ENCODE results near the gene SNUPN. TPM values are rescaled to one million over a fixed set of nuclear protein-coding genes. Genes with fewer than 3 reads are reported as not detected.

SNUPN gene
- total RNA-seq (19.6 and 23.5 TPM in 2 replicates), polyA plus RNA-seq (10.5 and 10.8 TPM in 2 replicates), polyA minus RNA-seq (8.7 and 12.1 TPM in 2 replicates)
- total RNA-seq (2013): 21.4 TPM

GRCh38 chr15:75625542-75626347 is at the start of gene SNUPN:
TSS of gene SNUPN (minus strand) at chr15:75625725. CDS start at chr15:75621051, 4,674 bp downstream.
- no peaks in the 10 kb centered on the region for H3K79me2 ChIP-seq (ENCODE audit: control insufficient read depth, insufficient read depth, low read length)
- H3K4me3 ChIP-seq (ENCODE audit: control extremely low read depth in 1 of 5, extremely low read depth in 1 of 5, insufficient read depth in 1 of 5, low read depth in 2 of 5, low read length in 4 of 5): peak within 1 kb of the TSS; percentile 72 to 97 (median 93)
- no peaks in the 10 kb centered on the region for H3K27me3 ChIP-seq (replicated peaks in 1 of 4; ENCODE audit: control extremely low read depth in 1 of 4, control insufficient read depth in 3 of 4, insufficient read depth in 4 of 4, low read length in 3 of 4)
- 0% methylated on average over 43 of the region's 47 CpGs for WGBS (ENCODE audit: insufficient coverage)
- H3K27ac Mint-ChIP-seq: peak within 1 kb of the TSS; percentile 95
- CTCF ChIA-PET: interaction anchor here (0.7 to 2.4 kb wide), 10 partner anchors 9 to 688 kb away, joined by 3 to 16 read pairs (median 4); partner anchors contain the start of genes COX5A, IMP3, MAN2C1 and PTPN9
- DNase-seq: peak; percentile 96
- H3K4me3 Mint-ChIP-seq: peak within 1 kb of the TSS; percentile 91
- H3K36me3 ChIP-seq (replicated peaks in 1 of 2; ENCODE audit: control extremely low read depth in 1 of 2, control insufficient read depth in 1 of 2, extremely low read depth in 1 of 2, insufficient read depth in 2 of 2, low read length in 1 of 2): peaks cover 0 to 1% of the 10 kb centered on the region in 2 experiments
- H4K20me1 ChIP-seq (ENCODE audit: control insufficient read depth, insufficient read depth, low read length, poor library complexity, severe bottlenecking): no peaks in the 10 kb centered on the region
- H3K9me3 Mint-ChIP-seq (ENCODE audit: insufficient read depth): no peaks in the 10 kb centered on the region
- H3K4me1 Mint-ChIP-seq: peaks cover 13% of the 10 kb centered on the region
- peak within 1 kb of the TSS; percentile 87 for H3K9ac ChIP-seq (ENCODE audit: low read length)
- no peaks in the 10 kb centered on the region for H3K27me3 Mint-ChIP-seq
- POLR2A ChIA-PET: interaction anchor here (0.6 to 2.5 kb wide), 6 partner anchors 14 to 437 kb away, joined by 4 to 38 read pairs (median 6); partner anchors contain the start of genes IMP3, NEIL1, PTPN9 and SIN3A
- H3K4me1 ChIP-seq (ENCODE audit: control insufficient read depth in 2 of 2, insufficient read depth in 2 of 2, low read length in 2 of 2): peaks cover 7 to 12% of the 10 kb centered on the region in 2 donors
- TF ChIP-seq CTCF (IDR thresholded peaks at IDR 0.05) (no peak), EZH2 (IDR thresholded peaks at IDR 0.05; ENCODE audit: borderline replicate concordance, insufficient read depth, low read depth, low read length, poor library complexity, severe bottlenecking) (no peak)
- ATAC-seq (ENCODE audit: low read depth): peak; percentile 91
- H3K4me2 ChIP-seq (replicated peaks; ENCODE audit: low read depth, low read length, poor library complexity, severe bottlenecking): peak within 1 kb of the TSS; percentile 89
- H2AFZ ChIP-seq (ENCODE audit: insufficient read depth, low read depth, low read length, poor library complexity, severe bottlenecking): peak within 1 kb of the TSS; percentile 97
- no peaks in the 10 kb centered on the region for H3K9me3 ChIP-seq (ENCODE audit: control extremely low read depth in 1 of 3, control insufficient read depth in 2 of 3, insufficient read depth in 1 of 3, low read length in 2 of 3)
- H3K27ac ChIP-seq (ENCODE audit: low read length in 2 of 2): peak within 1 kb of the TSS; percentile 91 to 97
- intact Hi-C loops (cut with micrococcal nuclease): loop anchor here (1.0 to 5.0 kb wide), 5 partner anchors 15 to 688 kb away; partner anchors contain the start of genes COX5A, IMP3, MAN2C1 and PTPN9

DNA sequence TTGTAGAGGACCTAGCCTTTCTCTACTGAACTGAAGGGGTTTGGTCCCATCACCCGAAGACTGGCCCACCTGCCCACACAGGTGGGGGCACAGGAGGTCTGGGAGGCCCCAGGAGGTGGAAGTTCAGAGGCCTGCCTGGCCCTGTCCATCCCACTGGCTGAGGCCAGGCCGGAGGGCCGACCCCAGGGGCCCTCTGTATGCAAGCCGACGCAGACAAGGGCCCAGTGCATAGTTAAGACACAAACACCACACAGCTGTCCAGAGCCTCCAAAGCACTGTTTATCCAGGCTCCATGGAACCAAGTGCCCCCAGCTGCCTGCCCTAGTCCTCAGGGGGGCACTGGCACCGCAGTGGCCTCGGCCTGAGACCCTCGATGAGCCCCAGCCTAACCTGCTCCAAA is 48.8 kb upstream of the SNUPN start:
- Mint-ChIP-seq H3K4me3 (no peak overlapping the region), H3K9me3 (ENCODE audit: insufficient read depth) (no peaks in the 10 kb centered on the region), H3K4me1 (peaks cover 4% of the 10 kb centered on the region), H3K27ac (no peak overlapping the region), H3K27me3 (no peaks in the 10 kb centered on the region)
- TF ChIP-seq CTCF (IDR thresholded peaks at IDR 0.05) (no peak), EZH2 (IDR thresholded peaks at IDR 0.05; ENCODE audit: borderline replicate concordance, insufficient read depth, low read depth, low read length, poor library complexity, severe bottlenecking) (no peak)
- Histone ChIP-seq H2AFZ (ENCODE audit: insufficient read depth, low read depth, low read length, poor library complexity, severe bottlenecking) (no peak overlapping the region), H3K4me1 (ENCODE audit: control insufficient read depth in 2 of 2, insufficient read depth in 2 of 2, low read length in 2 of 2) (no peaks in the 10 kb centered on the region), H3K9me3 (ENCODE audit: control extremely low read depth in 1 of 3, control insufficient read depth in 2 of 3, insufficient read depth in 1 of 3, low read length in 2 of 3) (no peaks in the 10 kb centered on the region), H3K4me2 (replicated peaks; ENCODE audit: low read depth, low read length, poor library complexity, severe bottlenecking) (no peak overlapping the region), H3K27me3 (replicated peaks in 1 of 4; ENCODE audit: control extremely low read depth in 1 of 4, control insufficient read depth in 3 of 4, insufficient read depth in 4 of 4, low read length in 3 of 4) (no peaks in the 10 kb centered on the region), H3K36me3 (replicated peaks in 1 of 2; ENCODE audit: control extremely low read depth in 1 of 2, control insufficient read depth in 1 of 2, extremely low read depth in 1 of 2, insufficient read depth in 2 of 2, low read length in 1 of 2) (no peaks in the 10 kb centered on the region), H3K79me2 (ENCODE audit: control insufficient read depth, insufficient read depth, low read length) (no peaks in the 10 kb centered on the region), H3K27ac (ENCODE audit: low read length in 2 of 2) (no peak overlapping the region), H3K9ac (ENCODE audit: low read length) (no peak overlapping the region), H3K4me3 (ENCODE audit: control extremely low read depth in 1 of 5, extremely low read depth in 1 of 5, insufficient read depth in 1 of 5, low read depth in 2 of 5, low read length in 4 of 5) (no peak overlapping the region), H4K20me1 (ENCODE audit: control insufficient read depth, insufficient read depth, low read length, poor library complexity, severe bottlenecking) (no peaks in the 10 kb centered on the region)
- ATAC-seq (ENCODE audit: low read depth) (no peak), DNase-seq (no peak)
- intact Hi-C loops (cut with micrococcal nuclease): no loop called here
- CTCF ChIA-PET: interaction anchor here (0.9 kb wide), 1 partner anchor 176 kb away, joined by 3 read pairs; no protein-coding TSS in a partner anchor
- POLR2A ChIA-PET: no interaction called here
- WGBS (ENCODE audit: insufficient coverage): 85% methylated on average over 8 of the region's 8 CpGs
